GM19025 (cell line): ENCODE results near the gene TNFSF15.

Experiments used
- ATAC-seq: cut with Tn5 transposase; IDR thresholded peaks from one replicate; pipeline ENCODE4 v1.9.1; 2021; ENCODE audit warnings: mild to moderate bottlenecking, low read depth, moderate library complexity; ENCODE audit not compliant: unreplicated experiment

TNFSF15 gene

GRCh38 chr9:114790521-114790920, 15.3 kb downstream of the TNFSF15 start:
- ATAC-seq = no peak

- no peak for ATAC-seq
These were observed 16.8 kb downstream of the TNFSF15 start for GRCh38 chr9:114789006-114789405.

- ATAC-seq = no peak
These were observed 17.9 kb downstream of the TNFSF15 start for GRCh38 chr9:114787781-114788498.

GRCh38 chr9:114787214-114787613, 18.6 kb downstream of the TNFSF15 start:
- ATAC-seq = no peak

GRCh38 chr9:114785866-114786650, 19.8 kb downstream of the TNFSF15 start:
- ATAC-seq = no peak

- no peak for ATAC-seq
These were observed 21.0 kb downstream of the TNFSF15 start for GRCh38 chr9:114784721-114785279.

- ATAC-seq = no peak
These were observed 23.3 kb downstream of the TNFSF15 start for GRCh38 chr9:114782586-114782985.

GRCh38 chr9:114779352-114779845, 26.4 kb downstream of the TNFSF15 start:
- no peak for ATAC-seq

GRCh38 chr9:114777821-114778609, 27.8 kb downstream of the TNFSF15 start:
- no peak for ATAC-seq

- no peak for ATAC-seq
These were observed 29.0 kb downstream of the TNFSF15 start for GRCh38 chr9:114776683-114777399.

- no peak for ATAC-seq
These were observed 29.9 kb downstream of the TNFSF15 start for GRCh38 chr9:114775981-114776380.

GRCh38 chr9:114775121-114775520, 30.7 kb downstream of the TNFSF15 start:
- no peak for ATAC-seq

- ATAC-seq = no peak
These were observed 31.3 kb downstream of the TNFSF15 start for GRCh38 chr9:114774524-114774923.

GRCh38 chr9:114771889-114772288, 34.0 kb downstream of the TNFSF15 start:
- ATAC-seq = no peak

- no peak for ATAC-seq
These were observed 34.8 kb downstream of the TNFSF15 start for GRCh38 chr9:114770991-114771390.

- ATAC-seq = no peak
These were observed 36.2 kb downstream of the TNFSF15 start for GRCh38 chr9:114769624-114770023.

- ATAC-seq = no peak
These were observed 42.6 kb downstream of the TNFSF15 start for GRCh38 chr9:114763220-114763619.

- no peak for ATAC-seq
These were observed 44.3 kb downstream of the TNFSF15 start for GRCh38 chr9:114761523-114761922.

GRCh38 chr9:114759512-114760341, 46.1 kb downstream of the TNFSF15 start:
- ATAC-seq = no peak
